ENCODE measurements around the gene PHF10. TPM values are rescaled to one million over a fixed set of nuclear protein-coding genes. Genes with fewer than 3 reads are reported as not detected.
"Not testable (repeated sequence)": the region's sequence is repeated elsewhere in the genome, so short reads cannot be mapped to it uniquely, and the experiment has no call there.

PHF10 gene
- total and polyA plus RNA-seq, 8 donors, result 33.5 to 122 (median 106) TPM

DNA sequence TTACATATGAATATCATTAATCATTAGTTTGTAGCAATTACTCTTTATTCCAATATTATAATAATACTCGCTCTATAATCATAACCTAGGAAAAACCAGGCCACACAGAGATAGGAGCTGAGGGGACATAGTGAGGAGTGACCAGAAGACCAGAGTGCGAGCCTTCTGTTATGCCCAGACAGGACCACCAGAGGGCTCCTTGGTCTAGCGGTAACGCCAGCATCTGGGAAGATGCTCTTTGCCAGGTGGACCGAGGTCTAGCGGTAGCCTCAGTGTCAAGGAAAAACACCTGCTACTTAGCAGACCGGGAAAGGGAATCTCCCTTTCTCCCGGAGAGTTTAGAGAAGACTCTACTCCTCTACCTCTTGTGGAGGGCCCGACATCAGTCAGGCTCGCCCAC, 27.2 kb downstream of the PHF10 start:
- Histone ChIP-seq H3K4me1 (peaks cover 0 to 17% of the 10 kb centered on the region in 2 donors), H3K9me3 (peaks cover 0 to 21% of the 10 kb centered on the region in 2 donors)
- H3K36me3 ChIP-seq; H3K4me3 ChIP-seq; ATAC-seq; H3K27ac ChIP-seq; H3K27me3 ChIP-seq; DNase-seq; intact Hi-C loops (cut with DNase I): not testable (repeated sequence)
- TF ChIP-seq, protein P1, sequence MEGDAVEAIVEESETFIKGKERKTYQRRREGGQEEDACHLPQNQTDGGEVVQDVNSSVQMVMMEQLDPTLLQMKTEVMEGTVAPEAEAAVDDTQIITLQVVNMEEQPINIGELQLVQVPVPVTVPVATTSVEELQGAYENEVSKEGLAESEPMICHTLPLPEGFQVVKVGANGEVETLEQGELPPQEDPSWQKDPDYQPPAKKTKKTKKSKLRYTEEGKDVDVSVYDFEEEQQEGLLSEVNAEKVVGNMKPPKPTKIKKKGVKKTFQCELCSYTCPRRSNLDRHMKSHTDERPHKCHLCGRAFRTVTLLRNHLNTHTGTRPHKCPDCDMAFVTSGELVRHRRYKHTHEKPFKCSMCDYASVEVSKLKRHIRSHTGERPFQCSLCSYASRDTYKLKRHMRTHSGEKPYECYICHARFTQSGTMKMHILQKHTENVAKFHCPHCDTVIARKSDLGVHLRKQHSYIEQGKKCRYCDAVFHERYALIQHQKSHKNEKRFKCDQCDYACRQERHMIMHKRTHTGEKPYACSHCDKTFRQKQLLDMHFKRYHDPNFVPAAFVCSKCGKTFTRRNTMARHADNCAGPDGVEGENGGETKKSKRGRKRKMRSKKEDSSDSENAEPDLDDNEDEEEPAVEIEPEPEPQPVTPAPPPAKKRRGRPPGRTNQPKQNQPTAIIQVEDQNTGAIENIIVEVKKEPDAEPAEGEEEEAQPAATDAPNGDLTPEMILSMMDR (IDR thresholded peaks at IDR 0.05), result peak in 1 of 2 donors; percentile 24

DNA sequence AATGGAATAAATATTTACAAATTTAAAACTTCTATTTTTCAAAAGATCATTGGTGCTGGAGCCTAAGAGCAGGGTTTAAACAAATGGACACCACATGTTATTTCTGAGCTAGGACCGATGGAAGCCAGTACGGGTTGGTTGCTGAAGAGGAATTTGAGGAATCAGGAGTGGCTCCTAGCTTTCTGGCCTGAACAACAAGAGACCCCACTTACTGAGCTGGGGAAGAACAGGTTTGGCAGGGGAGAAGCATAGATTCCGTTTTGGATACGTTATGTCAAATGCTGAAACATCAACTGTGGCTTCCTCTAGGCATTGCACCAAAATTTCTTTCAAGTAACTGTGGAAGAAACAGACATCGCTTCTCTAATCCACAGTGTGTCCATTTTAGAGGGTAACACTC, 29.2 kb downstream of the PHF10 start:
- H3K27ac ChIP-seq, result no peak overlapping the region
- intact Hi-C loops (cut with DNase I), result no loop called here
- H3K4me1 ChIP-seq, result peaks cover 0 to 6% of the 10 kb centered on the region in 2 donors
- TF ChIP-seq, protein P1 (IDR thresholded peaks at IDR 0.05), result no peak
- ATAC-seq (no peak), DNase-seq (no peak)
- H3K4me3 ChIP-seq, result no peak overlapping the region
- no peaks in the 10 kb centered on the region for H3K27me3 ChIP-seq
- peaks cover 0 to 26% of the 10 kb centered on the region in 2 donors for H3K9me3 ChIP-seq
- H3K36me3 ChIP-seq, result no peaks in the 10 kb centered on the region

DNA sequence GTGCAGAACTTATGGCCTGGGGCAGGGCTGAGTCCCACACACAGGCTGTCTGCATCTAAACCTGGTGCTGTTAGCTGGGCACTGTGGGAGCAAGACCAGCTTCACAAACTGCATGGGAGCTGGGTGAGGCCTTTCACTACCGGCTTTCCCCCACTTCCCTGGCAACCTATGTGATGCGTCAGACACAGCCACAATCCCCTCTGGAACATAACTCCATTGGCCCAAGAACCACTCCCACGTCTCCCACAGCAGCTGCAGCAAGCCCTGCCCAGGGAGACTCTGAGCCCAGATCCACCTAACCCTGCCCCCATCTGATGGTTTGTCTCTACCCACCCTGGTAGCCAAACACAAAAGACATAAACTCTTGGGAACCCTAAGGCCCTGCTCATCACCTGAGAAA, 31.8 kb downstream of the PHF10 start:
- H3K4me3 ChIP-seq, result no peak overlapping the region
- no peaks in the 10 kb centered on the region for H3K27me3 ChIP-seq
- peaks cover 0 to 29% of the 10 kb centered on the region in 2 donors for H3K9me3 ChIP-seq
- peaks cover 0 to 13% of the 10 kb centered on the region in 2 donors for H3K36me3 ChIP-seq
- no peak for ATAC-seq
- intact Hi-C loops (cut with DNase I), result no loop called here
- TF ChIP-seq, protein P1 (IDR thresholded peaks at IDR 0.05), result no peak
- H3K4me1 ChIP-seq, result no peaks in the 10 kb centered on the region
- no peak overlapping the region for H3K27ac ChIP-seq
- no peak for DNase-seq

DNA sequence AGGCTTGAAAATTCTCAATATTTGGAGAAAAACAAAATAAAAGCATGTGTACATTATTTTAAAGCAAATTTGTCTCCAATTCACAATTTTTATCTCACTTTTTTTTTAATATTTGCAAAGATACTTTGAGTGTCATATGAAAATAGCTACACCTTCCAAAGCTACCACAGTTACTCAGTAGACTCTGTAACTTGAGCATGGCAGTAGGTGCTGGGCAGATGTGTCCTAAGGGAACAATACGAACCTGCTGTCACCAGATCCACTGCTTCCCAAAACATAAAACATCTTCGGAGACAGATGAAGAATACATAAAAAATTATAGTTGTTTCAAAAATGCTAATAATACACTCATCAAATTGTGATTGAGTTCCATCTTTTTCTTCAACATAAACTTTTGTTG, 33.0 kb downstream of the PHF10 start:
- no peak for ATAC-seq
- Histone ChIP-seq H3K36me3 (peaks cover 0 to 23% of the 10 kb centered on the region in 2 donors), H3K4me1 (no peaks in the 10 kb centered on the region), H3K4me3 (no peak overlapping the region), H3K27ac (no peak overlapping the region), H3K27me3 (no peaks in the 10 kb centered on the region), H3K9me3 (peaks cover 0 to 37% of the 10 kb centered on the region in 2 donors)
- intact Hi-C loops (cut with DNase I), result no loop called here
- no peak for DNase-seq
- TF ChIP-seq, protein P1 (IDR thresholded peaks at IDR 0.05), result no peak

DNA sequence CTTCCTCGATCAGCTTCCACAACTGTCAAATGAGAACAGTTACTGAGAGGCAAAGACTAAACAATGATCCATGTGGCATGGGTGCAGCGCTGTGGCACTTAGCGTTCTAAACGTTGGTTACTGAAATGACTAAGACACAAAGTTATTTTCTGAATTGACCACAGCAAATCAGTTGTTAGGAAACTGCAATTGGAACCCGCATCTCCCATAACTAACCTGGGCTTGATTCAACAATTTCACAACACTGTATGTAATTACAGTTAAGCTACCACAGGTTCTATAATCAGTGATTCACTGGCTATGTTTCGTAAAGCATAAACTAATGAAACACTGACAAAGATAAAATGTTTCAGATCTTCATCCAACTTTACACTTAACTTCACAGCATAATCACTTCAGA, 35.0 kb downstream of the PHF10 start:
- no peaks in the 10 kb centered on the region for H3K27me3 ChIP-seq
- H3K36me3 ChIP-seq, result peaks cover 0 to 30% of the 10 kb centered on the region in 2 donors
- TF ChIP-seq, protein P1 (IDR thresholded peaks at IDR 0.05), result no peak
- ATAC-seq (no peak), DNase-seq (no peak)
- no peak overlapping the region for H3K4me3 ChIP-seq
- intact Hi-C loops (cut with DNase I), result no loop called here
- no peak overlapping the region for H3K27ac ChIP-seq
- H3K9me3 ChIP-seq, result peaks cover 0 to 51% of the 10 kb centered on the region in 2 donors
- H3K4me1 ChIP-seq, result no peaks in the 10 kb centered on the region

Measured in left lung (tissue), 10 donors.